ENCODE data around the gene AKAP11.
A peak's percentile ranks its signal among the peaks of the same experiment; 100 is the strongest.
"Not testable (repeated sequence)": the region's sequence is repeated elsewhere in the genome, so short reads cannot be mapped to it uniquely, and the experiment has no call there.

Gene AKAP11, protein sequence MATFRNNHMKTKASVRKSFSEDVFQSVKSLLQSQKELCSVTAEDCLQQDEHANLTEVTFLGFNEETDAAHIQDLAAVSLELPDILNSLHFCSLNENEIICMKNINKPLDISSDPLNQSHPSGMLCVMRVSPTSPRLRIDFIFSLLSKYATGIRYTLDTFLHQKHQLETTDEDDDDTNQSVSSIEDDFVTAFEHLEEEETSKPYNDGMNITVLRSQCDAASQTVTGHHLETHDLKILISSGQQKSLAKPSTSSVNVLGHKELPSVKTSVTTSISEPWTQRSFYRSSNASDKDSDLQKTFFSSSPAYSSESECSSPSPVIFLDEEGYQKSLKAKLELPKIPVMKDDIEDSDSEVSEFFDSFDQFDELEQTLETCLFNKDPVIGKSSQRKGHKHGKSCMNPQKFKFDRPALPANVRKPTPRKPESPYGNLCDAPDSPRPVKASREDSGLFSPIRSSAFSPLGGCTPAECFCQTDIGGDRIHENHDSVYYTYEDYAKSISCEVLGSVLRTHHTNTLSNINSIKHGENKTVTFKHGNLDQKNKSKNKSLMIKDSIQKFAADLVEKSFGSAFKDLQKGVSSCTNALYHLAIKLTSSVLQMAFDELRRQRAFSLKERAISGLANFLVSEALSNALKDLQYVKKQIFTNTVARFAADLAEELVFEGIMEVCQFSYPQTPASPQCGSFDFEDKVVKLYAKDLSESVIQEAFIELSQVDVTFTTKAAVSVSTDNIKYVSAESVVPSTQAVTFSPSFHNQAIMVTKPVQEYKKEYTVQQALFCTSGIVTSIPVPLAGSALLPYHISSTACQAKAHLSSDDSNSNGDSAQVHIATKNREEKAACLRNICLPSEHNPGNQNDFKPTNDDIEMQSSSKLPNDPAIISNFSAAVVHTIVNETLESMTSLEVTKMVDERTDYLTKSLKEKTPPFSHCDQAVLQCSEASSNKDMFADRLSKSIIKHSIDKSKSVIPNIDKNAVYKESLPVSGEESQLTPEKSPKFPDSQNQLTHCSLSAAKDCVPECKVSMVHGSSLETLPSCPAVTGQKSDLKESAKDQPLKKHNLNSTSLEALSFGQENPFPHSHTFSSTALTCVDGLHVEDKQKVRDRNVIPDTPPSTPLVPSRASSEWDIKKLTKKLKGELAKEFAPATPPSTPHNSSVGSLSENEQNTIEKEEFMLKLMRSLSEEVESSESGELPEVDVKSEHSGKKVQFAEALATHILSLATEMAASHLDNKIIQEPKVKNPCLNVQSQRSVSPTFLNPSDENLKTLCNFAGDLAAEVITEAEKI (N-terminal part only)

DNA sequence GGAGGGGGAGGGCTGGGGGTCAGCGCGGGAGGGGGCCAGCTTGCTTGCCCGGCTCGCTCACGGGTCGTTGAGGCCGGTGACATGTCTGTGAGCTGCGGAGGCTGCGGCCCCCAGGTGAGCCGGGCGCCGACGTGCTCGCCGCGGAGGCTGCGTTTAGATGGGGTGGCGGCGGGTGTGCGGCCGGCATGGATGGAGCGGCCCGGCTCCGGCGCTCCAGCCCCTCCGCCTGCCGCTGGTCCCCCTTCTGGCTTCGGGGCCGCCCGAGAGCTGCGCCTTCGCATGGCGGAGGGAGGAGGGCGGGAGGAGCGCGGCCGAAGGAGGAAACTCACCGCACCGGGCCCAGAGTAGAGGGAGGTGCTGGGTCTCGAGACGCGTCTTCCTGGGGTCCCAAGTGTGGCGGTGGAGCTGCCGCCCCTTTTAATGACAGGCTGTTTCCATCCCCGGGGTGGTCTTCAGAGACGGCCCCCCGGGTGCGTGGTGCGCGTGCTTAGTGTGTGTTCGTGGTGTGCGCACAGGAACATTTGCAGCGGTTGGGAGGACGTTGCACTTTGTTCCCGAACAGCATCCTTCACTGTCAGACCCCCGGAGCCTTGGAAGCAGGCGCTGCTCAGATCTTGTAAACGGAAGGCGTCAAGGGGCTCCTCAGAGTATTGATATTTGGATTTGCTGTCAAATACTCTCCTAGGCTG, at the start of gene AKAP11:
TSS of gene AKAP11 (plus strand) at position 38 of the 689 bp plus-strand sequence. CDS start 14,197 bp downstream, outside the sequence.
- DNase-seq = peak; percentile 85

DNA sequence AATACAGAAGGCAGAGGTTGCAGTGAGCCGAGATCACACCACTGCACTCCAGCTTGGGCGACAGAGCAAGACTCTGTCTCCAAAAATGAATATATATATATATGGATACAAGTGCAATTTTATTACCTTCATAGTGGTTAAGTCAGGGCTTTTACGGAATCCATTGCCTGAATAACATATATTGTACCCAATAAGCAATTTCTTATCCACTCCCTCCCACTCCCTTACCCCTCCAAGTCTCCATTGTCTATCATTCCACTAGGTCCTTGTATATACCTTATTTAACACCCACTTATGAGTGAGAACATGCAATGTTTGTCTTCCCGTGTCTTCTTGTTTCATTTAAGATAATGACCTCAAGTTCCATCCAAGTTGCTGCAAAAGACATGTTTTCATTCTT, 48.3 kb upstream of the AKAP11 start:
- DNase-seq = no peak

DNA sequence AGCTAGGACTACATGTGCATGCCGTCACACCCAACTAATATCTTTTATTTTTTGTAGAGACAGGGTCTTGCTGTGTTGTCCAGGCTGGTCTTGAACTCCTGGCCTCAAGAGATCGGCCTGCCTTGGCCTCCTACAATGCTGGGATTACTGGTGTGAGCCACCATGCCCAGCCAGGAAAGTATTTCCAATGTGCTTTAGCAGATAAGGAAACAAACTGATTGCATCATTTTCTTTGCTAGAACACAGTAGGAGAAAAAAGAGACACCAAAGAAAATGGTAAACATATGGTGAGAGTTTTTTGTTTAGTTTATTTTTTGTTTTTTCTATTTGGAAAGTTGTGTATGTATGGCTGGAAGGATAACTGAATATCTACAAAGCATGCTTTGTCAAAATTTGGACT, 46.9 kb upstream of the AKAP11 start:
- DNase-seq = no peak

DNA sequence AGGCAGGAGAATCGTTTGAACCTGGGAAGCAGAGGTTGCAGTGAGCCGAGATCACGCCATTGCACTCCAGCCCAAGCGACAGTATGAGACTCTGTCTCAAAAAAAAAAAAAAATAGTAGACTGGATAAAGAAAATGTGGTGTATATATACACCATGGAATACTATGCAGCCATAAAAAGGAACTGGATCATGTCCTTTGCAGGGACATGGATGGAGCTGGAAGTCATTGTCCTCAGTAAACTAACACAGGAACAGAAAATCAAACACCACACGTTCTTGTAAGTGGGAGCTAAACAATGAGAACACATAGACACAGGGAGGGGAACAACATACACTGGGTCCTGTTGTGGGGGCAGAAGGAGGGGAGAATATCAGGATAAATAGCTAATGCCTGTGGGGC, 45.2 kb upstream of the AKAP11 start:
- not testable (repeated sequence) for DNase-seq

DNA sequence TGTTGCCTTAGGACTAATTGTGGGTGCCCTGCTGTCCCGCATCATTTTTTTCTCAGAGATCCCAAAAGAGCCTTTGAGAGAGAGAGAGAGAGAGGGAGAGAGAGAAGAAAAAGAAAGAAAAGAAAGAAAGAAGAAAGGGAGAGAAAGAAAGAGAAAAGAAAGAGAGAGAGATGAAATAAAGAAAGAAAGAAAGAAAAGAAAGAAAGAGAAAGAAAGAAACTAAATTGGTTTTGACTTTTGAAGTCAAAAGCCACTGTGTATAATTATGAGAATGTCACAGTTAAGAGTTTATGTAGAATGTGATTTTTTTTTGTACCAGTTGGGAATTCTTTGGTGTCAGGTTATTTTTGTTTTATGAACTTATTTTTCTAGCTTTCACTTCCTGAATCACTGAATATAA, 43.4 kb upstream of the AKAP11 start:
- no peak for DNase-seq

DNA sequence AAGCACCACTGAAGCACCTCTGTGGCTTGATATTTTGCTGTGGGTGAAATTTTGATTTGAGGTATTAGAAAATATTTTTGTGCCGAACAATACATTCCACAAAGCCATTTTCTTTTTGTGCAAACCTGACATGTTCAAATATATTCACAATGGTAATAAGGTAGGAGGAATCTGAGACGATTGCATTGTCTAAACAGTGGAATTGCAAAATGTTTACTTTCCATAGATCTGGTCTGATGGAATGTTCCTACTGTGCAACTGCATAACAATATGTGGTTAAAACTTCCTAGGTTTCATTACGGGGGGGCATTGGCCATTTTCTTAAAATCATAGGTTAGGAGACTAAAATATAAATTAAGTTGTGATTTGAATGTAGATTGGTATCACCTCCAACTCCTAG, 42.7 kb upstream of the AKAP11 start:
- no peak for DNase-seq

DNA sequence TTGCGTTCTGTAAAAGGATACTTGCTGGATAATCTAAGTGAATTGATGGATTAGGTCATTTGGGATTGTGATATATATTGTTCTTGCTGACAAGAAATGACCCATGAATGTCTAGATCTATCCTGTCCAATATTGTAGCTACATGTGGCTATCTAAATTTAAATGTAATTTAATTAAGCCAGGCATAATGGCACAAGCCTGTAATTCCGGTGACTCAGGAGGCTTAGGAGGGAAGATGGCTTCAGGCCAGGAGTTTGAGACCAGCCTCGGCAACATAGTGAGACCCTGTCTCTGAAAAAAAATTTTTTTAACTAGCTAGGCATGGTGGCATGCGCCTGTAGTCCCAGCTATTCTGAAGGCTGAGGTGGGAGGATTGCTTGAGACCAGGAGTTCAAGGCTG, 39.3 kb upstream of the AKAP11 start:
- no peak for DNase-seq

DNA sequence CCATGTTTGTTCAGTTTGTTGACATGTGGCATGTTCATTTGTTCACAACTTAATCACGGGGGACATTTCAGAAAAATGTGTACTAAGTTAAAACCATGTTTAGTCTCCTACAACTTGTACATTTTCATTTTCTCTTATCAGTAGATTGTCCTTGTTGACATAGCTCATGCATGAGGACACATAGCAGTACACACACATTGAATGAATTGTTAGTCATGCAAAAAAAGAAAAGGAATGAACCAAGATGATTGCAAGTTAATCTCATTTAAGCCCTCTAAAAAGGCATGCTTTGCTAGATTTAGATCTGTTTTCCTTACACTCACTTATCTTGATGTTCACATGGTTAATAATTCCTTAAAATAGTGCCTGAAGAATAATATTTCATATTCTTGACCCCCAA, 38.2 kb upstream of the AKAP11 start:
- DNase-seq = no peak

DNA sequence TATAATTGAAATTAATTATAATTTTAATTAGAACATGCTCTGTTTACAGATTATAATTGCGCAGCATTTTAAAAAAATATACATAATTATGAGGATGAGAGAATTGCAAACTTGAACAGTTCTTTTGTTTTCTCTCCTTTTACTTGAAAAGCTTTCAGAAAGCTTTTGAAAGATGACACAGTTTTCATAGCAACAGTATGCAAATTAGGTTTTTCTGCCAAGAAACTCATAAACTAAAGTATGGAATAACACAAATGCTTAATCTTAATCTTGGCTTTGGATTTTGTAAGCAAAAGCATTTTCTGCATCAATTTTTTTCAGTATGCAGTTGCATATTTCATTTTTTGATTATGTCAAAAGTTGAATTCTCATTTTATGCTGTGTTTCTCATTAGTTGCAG, 32.8 kb upstream of the AKAP11 start:
- DNase-seq = no peak

DNA sequence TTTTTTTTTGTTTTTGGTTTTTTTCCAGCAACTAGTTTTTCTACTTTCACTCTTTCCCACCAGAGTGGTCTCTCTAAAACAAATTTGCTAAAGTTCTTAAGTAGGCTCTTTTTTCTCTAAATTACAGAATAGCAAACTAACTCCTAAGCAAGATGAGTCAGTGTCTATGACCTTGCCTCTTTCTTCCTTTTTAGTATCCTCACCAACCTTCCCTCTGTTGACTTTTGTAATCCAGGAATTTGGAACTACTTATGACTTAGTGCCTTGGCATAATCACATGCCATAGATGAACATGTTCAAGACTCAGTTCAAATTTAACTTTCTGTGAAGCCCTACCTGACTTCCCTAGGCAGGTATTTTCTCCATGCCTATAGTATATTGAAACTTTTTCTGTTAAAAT, 32.3 kb upstream of the AKAP11 start:
- DNase-seq = no peak

DNA sequence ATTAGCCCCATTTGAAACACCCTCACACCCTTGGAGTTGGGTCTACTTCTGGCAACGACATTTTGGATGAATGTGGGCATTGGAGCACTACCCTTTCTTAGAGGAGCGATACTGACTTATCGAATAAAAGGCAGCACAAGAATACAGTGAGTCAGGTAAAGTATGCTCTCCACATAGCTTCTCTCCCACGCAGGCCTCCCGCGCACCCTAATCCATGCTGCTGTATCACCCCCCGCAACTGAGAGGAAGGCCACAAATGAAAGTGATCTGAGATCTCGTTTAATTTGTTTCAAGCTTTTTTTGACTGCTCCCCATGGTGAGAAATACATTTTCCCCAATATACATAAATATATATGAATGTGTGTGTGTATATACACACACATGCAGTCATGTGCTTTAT, 25.4 kb upstream of the AKAP11 start:
- DNase-seq = no peak

DNA sequence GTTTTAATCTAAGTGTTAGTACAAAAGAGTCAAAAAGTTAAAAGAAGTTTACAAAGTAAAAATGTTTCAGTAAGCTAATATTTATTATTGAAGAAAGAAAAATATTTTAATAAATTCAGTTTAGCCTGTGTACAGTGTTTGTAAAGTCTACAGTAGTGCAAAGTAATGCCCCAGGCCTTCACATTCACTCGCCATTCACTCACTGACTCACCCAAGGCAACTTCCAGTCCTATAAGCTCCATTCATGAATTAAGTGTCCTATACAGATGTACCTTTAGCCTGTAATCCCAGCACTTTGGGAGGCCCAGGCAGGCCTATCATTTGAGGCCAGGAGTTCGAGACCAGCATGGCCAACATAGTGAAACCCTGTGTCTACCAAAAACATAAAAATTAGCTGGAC, 24.1 kb upstream of the AKAP11 start:
- no peak for DNase-seq

DNA sequence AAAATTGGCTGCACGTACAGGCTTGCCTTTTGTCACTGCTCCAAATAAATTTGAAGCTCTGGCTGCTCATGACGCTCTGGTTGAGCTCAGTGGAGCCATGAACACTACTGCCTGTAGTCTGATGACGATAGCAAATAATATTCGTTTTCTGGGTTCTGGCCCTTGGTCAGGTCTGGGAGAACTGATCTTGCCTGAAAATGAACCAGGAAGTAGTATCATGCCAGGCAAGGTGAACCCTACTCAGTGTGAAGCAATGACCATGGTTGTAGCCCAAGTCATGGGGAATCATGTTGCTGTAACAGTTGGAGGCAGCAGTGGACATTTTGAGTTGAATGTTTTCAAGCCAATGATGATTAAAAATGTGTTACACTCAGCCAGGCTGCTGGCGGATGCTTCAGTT, 16.1 kb upstream of the AKAP11 start:
- DNase-seq = no peak

DNA sequence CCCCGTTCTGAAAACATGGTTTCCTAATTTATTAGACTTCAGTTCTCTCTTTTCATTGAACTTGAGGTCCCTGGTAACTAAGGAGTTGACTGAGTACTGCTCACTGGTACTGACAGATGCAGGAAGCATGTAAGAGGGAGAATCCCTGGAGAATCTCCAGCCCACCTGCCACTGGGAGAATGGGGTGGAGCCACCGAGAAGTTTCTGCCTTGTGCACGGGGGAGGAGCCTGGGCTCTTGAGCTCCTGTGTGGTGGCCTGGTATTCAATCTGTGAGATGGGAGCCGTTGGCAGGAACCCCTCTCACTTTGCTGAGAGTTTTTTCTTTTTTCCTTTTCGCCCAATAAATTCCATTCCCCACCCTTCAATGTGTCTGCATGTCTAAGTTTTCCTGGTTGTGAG, 13.2 kb upstream of the AKAP11 start:
- peak; percentile 82 for DNase-seq

DNA sequence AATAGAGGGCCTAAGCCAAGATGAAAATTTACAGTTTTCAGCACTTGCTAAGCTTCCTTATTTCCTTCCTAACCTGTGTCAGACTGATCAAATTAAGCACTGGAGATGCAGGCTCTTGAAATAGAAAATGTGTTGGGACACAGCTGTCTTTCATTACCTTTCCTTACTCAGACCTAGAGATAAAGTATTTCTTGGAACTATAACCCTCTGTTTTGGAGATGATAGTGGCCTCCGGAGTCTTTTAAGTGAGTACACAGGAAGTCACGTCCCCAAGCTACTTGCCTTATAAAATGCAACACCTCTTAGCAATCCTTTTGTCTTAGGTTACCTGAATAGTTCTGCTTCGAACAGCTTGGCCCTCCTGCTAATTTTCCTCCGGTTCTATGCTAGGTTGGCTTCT, 12.4 kb upstream of the AKAP11 start:
- DNase-seq = no peak

DNA sequence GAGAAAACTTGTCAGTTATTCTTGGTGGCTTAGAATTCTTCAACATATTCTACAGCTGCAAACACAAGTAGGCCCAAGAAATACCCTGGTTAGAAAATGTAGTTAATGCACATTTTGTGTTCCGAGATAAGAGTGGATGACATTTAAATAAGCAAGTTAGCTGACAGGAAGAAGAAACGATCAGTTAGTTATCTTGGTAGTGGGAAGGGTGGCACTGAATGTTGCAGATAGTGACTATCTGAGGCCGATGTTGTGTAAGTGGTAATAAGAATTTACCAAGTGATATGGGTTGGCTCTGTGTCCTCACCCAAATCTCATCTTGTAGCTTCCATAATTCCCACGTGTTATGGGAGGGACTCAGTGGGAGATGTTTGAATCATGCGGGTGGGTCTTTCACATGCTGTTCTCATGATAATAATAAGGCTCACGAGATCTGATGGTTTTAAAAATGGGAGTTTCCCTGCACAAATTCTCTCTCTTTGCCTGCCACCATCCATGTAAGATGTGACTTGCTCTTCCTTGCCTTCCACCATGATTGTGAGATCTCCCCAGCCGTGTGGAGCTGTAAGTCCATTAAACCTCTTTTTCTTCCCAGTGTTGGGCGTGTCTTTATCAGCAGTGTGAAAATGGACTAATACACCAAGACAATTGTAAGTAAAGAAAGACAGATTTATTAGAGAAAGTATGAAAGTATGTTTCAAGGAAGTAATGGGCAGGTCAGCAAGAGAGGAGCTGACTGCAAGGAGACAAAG, 10.9 kb upstream of the AKAP11 start:
- DNase-seq = no peak

DNA sequence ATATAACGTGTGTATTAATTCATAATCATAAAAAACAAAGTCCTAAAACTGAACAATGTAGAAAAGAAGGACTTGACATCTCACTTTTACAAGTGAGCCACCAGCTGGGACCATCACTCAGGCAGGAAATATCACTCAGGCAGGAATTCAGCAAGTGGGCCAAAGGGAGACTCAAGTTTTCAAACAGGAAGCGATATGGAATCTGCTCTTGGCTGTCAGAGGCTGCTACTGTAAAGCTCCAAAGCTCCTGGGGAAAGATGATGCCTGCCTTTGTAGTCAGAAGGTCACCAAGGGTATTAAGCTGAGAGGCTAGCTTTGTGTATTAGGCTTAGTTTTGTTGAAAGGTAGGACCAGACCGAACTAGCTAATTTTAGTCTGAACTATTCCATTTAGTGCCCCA, 5.5 kb upstream of the AKAP11 start:
- no peak for DNase-seq

DNA sequence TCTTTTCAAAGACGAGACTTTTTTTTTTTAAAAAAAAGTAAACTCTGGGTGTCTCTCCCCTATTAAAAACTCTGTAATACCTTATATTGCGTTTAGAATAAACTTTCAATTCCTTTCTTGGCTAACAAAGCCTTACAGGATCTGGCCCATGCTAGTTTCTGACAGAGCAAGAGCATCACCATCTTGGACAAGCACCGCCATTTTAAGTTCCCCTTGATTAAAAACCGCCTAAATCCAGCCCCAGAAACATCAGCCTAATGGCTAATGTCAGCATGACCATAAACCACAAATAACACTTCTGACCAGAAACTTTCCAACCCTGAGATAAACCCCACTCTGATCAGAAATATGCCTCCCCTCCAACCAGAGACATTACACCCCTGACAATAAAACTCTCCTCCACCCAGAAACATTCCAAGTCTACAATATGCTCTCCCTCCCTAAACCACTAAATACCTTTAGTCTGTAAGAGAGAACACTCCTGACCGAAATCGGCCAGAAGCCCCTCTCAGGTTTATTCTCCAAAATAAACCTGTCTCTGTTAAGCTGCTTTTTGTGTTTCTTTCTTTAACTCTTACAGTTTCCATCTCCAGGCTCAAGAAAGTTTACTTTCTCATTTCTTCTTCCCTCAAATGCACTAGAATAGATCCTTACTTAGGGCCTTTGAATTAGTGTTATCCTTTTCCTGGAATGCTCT, 1.6 kb upstream of the AKAP11 start:
- DNase-seq = no peak

DNA sequence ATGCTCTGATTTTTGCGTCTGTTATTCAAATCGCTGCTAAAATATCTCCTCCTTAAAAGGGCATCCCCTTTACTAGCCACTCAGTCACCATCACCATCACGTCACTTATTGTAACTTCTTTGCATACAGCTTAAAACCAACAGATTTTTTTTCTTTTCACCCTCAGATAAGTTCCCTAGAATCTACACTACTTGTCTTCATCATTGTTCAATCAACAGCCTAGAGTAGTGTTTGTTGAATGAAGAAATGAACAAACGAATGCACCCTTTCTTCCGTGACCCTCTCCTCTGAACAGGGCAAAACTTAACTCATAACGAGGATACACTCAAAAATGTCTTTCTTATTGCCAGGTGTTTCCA, 1.1 kb upstream of the AKAP11 start:
- DNase-seq = no peak

DNA sequence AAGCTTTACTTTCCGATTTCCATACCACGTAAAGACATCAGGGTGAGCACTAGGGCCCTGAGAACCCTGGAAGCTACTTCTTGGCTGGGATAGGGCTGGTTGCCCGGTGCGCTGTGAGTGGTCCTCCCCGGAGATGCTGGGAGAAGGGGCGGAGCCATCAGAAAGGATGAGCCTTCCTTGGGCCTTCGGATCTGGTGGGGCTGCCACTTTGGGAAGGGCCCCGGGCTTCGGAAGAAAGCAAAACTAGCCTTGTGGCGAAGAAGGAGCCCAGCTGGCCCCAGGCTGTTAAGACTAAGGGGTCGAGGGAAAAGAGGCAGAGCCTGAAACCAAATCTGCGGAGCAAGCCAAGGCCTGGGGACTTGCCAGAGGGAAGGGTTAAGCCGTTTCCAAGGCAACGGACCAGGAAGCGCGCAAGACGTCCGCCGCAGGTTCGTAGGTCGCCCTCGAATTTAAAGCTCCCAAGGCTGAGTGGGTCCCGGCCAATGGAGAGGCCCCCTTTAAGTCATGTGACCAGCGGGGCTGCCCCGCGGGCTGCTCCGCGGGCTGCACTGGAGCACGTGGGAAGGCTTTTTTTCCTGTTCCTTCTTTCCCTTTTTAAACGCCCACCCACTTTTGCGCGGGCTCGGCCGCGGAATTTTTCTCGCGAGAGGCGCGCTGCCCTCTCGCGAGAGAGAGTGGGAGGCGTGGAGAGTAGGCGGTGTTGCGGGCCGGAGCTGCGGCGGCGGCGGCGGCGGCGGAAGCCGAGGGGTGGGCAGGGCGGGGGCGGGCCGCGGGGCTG, 426 bp upstream of the AKAP11 start:
- DNase-seq = peak; percentile 100

DNA sequence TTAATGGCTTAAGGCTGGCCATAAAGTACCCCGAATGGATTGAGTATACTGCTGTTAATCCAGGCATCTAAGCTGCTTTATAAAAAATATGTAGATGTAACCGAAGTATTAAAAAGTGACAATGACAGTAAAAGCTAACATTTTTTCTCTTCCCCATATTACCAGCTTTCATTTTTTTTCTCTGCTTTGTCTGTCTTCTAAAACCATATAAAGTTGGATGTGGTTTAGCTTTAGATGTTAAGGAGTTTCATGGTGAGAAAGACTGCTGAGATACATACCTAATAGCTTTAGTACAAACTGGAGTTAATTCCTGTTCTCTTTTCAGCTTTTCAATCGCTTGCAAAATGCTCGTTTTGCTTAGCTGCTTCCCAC, 838 bp downstream of the AKAP11 start:
- no peak for DNase-seq

Data from NCI-H82 (cell line).